NCI-H1436 (cell line): ENCODE measurements around the gene GSK3B.

Experiments
- DNase-seq: peaks from one replicate; lab custom pipeline; 2025; lab: John Stamatoyannopoulos, UW

Gene GSK3B

DNA sequence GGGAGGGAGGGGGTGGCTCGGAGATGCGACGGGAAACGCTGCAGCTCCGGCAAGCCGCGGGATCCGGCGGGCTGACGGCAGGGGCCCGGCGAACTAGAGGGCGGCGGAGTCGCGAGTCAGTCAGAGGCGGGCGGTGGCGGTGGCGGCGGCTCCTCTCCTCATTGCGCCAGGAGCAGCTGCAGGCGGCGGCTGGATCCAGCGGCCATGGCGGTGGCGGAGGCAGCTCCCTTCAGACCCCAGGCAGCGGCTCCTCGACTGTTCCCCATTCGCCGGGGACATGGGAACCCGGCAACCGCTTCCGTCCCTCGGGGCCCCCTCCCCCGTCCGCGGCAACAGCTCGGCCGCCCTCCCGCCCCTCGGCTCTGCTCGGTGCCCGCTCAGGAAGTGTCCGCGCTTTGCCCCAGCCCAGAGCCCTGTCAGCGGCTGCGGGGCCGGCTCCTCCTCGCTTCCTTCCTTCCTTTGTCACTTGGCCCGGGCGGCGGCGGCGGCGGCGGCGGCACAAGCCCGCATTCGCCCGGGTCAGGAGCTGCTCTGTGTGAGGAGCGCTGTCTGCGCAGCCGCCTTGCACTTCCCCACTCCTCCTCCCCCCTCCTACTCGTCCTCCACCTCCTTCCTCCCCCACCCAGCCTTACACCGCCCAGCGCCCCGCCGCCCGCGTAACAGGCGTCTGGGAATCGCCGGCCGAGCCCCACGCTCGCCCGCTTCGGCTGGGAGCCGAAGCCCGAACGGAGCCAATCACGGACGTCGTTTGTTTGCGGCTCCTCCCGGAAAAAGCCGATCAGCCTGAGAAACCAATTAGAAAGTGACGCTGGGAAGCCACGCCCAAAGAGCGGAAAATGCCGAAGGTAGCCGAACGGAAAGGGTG, at the start of gene GSK3B:
GSK3B (minus strand) TSS at position 537 of the 865 bp plus-strand sequence. CDS start 1,013 bp downstream, outside the sequence.
- peak; percentile 85 for DNase-seq

DNA sequence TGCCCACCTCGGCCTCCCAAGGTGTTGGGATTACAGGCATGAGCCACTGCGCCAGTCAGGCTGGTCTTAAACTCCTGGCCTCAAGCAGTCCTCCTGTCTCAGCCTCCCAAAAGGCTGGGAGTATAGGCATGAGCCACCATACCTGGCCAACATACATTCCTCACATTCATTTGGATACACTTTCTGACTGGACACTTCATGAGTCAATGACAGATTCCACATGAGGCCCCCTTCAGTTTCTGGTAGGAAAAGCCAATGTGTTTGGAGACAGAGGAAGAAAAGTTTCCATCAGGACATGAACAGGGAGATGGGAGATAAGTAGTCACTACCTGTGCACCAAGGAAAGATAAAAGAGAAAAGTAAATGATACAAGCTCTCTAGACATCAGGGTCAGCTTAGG, 49.4 kb upstream of the GSK3B start:
- no peak for DNase-seq

DNA sequence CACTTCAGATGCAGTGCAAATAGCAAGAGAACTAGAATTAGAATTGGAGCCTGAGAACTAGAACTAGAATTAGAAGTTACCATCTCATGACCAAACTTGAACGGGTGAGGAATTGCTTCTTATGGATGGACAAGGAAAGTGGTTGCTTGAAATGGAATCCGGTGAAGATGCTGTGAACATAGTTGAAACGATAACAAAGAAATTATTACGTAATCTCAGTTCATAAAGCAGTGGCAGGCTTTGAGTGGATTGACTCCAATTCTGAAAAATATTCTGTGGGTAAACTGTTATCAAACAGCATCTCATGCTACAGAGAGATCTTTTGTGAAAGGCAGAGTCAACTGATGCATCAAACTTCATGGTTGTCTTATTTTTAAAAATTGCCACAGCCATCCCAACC, 48.0 kb upstream of the GSK3B start:
- DNase-seq: no peak

DNA sequence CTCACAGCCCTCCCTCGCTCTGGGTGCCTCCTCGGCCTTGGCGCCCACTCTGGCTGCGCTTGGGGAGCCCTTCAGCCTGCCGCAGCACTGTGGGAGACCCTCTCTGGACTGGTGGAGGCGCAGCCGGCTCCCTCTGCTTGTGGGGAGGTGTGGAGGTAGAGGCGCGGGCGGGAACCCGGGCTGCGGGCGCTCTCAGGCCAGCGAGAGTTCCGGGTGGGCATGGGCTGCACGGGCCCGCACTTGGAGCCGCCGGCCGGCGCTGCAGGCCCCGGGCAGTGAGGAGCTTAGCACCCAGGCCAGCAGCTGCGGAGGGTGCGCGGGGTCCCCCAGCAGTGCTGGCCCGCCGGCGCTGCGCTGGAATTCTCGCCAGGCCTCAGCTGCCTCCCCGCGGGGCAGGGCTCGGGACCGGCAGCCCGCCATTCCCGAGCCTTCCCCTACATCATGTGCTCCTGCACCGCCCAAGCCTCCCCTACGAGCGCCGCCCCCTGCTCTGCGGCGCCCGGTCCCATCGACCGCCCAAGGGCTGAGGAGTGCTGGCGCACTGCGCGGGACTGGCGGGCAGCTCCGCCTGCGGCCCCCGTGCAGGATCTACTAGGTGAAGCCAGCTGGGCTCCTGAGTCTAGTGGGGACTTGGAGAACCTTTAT, 46.0 kb upstream of the GSK3B start:
- DNase-seq: no peak

DNA sequence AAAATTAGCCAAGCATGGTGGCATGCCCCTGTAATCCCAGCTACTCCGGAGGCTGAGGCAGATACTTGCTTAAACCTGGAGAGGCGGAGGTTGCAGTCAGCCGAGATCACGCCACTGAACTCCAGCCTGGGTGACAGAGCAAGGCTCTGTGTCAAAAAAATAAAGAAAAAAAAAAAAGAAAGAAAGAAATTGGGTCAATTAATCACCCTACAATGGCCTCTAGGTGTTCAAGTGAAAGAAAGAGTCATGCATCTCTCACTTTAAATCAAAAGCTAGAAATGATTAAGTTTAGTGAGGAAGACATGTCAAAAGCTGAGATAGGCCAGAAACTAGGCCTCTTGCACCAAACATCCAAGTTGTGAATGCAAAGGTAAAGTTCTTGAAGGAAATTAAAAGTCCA, 44.9 kb upstream of the GSK3B start:
- no peak for DNase-seq

DNA sequence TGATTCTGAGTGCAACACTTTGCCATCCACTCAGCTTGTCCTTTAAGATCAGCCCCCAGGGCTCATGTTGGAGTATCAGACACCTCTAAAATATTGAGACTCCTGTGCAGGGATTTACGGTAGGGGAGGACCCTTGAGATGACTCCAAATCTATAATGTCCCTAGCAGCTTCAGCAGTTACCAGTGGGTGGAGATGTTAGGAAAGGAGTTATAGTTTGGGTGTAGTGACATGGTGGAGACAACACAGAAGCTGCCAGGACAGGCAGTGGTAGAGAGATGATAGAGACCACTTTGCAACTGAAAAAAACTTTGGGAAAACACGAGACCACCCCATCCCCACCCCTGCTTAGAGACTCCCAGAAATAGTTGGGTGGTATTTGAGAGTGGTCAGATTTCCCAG, 43.3 kb upstream of the GSK3B start:
- DNase-seq: no peak

DNA sequence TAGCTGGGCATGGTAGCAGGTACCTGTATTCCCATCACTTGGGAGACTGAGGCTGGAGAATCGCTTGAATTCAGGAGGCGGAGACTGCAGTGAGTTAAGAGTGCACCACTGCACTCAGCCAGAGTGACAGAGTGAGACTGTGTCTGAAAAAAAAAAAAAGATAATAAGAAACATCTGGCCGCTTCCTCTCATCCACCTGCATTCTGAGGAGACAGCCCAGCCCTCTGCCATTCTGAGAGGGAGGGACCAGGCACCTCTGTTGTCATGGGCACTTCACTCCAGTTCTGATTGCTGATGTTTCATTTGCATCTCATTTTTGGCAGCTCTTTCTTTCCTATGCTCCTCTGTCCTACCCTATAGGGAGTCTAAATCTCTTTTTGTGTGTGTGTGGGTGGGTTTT, 36.4 kb upstream of the GSK3B start:
- DNase-seq: no peak

DNA sequence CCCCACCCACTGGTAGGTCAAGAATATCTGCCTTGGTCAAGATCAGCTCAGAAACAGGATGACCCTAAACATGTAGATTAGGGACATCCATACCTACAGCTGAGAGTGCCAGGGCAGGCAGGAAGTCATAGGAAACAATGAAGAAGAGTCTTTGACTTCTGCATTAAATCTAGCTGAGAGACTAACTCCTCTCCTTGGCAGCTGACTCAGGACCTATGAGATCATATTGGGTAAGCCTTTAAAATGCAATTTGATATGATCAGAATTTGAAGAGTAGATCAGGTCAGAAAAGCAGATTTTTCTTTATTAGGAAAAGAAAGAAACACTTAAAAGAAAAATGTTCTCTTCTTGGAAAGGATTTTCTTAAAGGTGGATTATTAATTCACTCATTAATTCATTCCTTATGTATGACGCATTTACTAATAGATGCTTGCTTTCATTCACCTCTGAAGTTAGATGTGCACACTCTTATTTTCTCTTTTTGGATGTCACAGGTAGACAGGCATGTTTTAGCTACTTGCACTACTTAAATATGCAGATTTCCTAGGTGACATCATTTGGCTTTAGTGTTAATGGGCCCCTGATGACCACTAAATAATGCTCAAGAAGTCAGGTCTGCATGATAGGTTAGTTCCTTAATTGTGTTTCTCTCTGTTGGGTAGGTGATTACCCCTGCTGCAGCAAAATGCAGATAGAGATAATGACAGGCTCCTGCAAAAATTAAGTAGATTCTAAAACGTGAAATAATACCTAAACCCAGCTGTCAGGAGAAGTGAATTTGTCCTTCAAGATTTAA, 35.7 kb upstream of the GSK3B start:
- no peak for DNase-seq

DNA sequence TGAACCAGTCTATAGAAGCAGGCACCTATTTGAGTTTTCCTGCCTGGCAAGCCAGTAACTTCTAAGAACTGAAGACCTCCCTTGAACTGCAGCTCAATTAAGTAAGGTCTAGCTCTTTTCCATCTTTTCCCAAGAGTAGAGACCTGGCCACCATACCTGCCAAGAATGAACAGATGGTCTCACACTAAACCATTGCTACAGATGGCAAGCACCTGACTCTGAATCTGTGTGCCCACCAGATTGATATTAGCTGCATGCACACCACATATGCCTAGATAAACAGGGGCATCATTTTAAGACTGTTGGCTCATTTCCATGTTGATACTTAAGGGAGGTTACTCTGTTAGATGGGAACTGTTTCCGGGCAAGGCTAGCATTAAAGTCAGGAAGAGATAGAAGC, 34.8 kb upstream of the GSK3B start:
- DNase-seq: no peak

DNA sequence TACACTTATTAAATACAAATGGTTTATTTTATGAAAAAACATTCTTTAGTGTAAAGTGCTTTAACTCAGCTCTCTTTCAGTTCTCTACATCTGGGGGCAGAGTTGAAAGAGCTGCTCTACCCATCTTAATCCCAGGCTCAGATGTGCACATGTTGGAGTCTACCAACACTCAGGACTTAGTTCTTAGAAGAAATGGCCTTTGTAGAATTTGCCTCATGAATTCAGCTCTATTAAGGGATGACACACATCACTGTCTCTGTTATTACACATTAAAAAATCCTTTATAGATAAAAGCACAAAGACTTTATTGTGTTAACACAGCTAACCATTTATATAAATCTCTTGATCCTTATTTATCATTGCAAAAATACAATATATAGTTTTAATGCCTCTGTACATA, 31.7 kb upstream of the GSK3B start:
- no peak for DNase-seq

DNA sequence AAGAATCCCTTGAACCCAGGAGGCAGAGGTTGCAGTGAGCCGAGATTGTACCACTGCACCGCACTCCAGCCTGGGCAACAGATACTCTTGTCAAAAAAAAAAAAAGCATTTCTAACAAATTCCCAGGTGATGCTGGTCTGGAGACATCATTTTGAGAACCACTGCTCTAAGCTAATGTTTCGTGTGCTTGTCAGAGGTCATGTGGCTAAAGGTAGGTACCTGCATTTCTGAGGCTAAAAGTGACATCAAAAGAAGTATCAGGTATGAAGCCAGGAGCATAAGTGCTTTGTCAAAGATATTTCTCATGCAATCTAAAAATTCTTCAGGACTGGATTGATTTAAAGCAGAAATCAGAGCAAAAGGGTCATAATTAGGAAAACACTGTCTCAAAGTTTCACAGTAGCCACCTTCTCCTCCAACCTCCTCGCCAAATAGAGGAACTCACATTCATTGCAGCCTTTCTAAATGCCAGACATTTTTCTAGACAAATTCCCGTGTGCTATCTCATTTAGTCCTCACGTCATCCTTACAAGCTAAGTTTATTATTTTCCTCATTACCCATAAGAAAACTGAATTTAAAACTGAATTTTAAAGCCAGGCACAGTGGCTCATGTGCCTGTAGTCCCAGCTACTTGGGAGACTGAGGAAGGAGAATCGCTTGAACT, 25.7 kb upstream of the GSK3B start:
- DNase-seq: no peak

DNA sequence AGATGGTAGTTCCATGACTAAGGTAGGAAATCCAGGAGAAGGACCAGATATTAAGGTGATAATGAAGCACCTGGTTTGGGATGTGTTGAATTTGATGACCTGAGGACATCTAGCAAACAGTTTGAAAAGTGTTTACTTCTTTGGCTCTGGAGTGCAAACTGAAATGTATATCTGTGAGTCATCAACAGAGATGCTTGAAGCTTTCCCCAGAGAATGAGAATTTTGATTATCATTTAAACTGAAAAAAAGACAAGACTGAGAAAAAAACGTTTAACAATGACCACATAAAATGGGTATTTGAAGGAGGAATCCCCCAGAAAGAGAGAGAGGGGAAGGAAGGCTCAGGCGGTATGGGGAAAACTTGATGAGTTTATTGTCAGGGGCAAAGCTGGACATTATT, 20.7 kb upstream of the GSK3B start:
- no peak for DNase-seq

DNA sequence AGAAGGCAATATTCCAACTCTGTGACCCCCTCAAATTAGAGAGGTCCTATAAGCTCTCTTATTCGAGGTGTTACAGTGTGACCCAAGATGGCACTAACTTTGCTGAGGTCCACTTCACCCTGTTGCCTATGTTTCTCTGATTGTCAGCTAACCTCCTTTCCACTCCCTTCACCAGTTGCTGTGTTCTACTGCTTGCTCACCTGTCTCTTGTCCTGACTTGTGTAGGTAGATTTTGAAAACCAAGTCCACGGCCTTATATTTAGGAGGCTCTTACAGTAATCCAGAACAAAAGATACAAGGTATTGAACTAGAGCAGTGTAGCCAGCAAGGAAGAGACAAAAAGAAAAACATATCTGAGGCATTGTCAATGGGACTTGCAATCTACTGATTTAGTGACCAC, 20.1 kb upstream of the GSK3B start:
- DNase-seq: no peak

DNA sequence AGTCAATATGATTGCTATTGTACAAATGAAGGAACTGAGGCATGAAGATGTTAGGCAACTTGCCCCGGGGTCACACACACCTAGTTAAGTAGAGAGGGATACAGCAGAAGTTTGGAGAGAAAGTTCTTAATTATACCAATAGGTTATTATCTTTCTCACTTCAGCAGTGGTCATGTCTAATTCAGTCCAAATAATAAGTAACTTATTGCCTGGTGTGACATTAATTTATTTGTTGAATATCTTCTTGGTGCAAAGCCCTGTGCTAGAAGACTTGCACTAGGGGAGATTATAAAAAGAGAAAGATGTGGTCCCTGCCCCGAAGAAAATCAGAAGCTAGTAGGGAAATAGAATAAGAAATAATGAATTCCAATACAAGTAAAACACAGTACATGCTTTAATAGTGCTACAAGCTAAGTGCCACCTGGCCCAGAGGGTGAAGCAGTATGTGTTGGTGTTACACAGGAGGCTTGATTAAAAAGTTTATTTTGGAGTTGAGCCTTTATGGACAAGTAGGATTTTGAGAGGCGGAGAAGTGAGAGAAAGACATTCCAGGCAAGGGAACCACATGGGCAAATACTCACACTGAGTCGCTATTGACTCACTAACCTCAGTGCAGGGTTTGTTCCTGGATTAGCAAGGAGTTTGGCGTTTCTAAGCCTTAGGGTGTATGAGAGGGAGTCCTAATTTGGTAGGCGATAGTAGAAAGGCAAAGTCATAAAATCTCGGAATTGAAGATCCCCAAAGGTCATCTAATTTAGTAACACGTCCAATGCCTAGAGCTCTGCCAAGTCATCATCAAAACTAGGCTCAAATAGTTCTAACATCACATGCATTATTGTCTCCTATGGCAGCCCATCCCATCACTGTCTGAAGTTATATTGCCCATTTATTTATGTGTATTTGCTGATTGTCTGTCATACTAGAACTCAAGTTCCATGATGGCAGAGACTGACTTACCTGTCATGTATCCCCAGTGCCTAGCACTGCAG, 19.2 kb upstream of the GSK3B start:
- no peak for DNase-seq

DNA sequence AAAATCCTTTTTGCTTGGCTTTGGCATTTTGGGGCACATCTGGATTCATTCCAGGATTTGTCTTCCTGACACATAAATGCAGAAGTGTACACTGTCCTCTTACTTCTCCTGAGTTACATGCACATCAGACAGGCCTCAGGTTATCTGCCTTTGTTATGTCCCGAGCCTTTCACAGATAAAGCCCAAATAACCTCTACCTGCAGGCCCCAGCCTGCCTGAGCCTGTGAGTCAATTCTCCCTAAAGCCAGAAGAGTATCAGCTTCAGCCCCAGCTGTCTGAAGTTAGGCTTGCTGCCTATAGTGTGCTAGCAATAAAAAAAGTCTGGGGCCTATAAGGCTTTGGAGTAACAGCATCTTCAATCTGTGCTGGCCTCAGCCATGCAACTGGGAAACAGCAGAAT, 17.7 kb upstream of the GSK3B start:
- DNase-seq: no peak

DNA sequence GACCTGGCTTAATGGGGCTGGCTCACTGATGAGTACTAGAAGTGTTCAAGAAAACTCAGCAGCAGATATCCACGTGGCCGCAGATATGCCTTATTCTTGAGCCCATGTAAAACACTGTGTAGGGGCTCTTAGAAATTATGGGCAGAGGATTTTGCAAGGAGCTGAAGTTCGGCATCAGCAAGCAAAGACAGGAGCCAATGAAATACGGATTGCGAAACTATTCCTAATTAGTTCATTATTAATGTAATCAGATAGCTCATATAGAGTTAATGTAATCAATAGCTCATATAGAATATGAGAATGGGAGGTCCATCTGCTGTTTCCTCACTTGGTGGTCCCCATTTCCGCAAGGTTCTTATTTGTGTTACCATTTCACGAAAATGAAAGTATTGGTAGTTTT, 9.0 kb upstream of the GSK3B start:
- no peak for DNase-seq

DNA sequence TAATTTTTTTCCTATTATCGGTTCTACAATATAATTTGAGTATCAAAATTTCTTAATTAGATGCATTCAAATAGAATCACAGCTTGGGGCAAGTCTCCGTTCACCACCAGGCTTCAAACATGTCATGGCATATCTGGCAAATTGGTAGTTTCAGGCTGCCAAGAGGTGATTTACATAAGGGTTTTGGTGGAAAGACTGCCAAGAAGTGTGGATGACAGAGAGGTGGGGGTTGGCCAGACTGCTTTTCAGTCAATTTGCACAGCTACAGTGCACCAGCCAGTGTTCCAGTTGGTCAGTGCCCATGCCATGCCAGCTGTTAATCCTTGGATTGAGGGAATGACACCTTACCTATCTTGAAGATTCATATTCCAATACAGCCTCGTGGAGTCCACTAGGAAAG, 8.4 kb upstream of the GSK3B start:
- peak; percentile 38 for DNase-seq

DNA sequence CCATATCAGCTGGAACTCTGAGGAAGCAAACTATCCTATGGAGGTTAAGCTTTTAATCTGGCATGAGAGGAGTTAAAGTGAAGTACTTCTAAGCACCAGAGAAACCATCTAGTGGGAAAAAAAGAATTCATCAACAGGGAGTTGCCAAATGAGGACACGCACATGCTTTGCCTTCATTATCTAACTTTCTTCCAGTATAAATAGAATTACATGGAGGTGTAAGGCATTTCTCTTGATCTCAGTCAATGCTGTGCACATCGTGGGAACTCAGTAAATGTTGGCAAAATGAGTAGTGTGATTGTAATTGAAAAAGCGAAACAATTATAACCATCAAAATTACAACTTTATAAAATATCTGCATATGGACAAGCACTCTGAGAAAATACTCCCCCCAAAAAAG, 8.0 kb upstream of the GSK3B start:
- DNase-seq: no peak

DNA sequence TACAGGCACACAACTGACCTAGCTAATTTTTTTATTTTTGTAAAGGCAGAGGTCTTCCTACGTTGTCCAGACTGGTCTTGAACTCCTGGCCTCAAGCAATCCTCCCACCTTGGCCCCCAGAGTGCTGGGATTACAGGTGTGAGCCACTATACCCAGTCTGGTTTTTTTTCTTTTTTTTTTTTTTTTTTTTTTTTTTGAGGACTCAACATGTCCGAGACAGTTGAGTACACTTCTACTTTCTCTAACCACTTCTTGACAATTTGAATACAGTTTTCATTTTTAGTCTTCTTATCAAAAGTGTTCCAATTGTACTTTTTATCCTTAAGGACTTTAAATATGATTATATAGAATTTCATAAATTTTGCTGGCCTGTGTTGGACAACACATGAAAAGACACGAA, 7.4 kb upstream of the GSK3B start:
- DNase-seq: no peak

DNA sequence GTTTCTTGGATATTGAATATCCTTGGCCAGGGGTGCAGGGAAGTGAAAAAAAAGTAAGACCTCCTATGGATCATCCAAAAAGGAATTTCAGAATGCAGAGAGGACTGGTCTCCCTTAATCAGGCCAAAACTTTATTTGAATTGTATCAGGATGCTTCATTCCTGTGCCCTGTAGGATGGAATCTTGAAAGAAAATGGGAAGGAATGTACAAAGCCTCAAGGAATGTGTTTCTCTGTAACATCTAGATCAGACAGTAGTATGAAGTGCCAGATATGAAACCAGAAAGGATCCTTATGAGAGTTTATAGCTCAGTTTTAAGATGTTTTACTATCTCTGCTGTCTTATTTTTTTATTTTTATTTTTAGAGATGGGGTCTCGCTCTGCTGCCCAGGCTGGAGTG, 6.5 kb upstream of the GSK3B start:
- DNase-seq: no peak

DNA sequence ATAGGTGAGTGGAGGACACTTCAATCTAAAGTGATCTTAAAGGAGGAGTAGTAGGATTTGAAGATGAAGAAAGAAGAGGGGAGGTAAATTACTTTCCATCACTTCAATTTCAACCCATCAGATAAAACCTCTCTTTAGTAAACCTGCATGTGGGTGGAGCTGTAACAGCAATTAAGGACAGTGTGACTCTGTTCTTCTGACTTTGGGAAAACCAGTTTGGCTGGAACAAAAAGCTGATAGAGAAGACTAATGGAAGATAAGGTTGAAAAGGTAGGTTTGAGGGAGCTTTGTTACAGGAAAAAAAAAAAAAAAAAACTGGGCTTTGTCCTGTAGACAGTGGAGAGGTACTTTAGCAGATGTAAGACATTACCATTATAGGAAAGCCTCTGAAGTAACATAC, 4.5 kb upstream of the GSK3B start:
- no peak for DNase-seq
